Thyroid gland (tissue), 4 donors: Measurements from ENCODE around the gene EIF2B1. TPM values are rescaled to one million over a fixed set of nuclear protein-coding genes. Genes with fewer than 3 reads are reported as not detected.
A peak's percentile ranks its signal among the peaks of the same experiment; 100 is the strongest.

Source experiments
- DNase-seq, 2 donors: peaks; one replicate each; pipeline ENCODE4 v3.0.0-alpha.2; 2019
- H3K27ac ChIP-seq, 3 donors: fragments of 200-600 bp; sonication (generic); 1 replicate in 2 of 3; 2 replicates in 1 of 3; pipeline ENCODE4 v1.5.1; 2016 to 2019; ENCODE audit warnings: mild to moderate bottlenecking in 1 of 3, moderate library complexity in 1 of 3
- H3K27me3 ChIP-seq: fragments of 200-600 bp; sonication (generic); one replicate; pipeline ENCODE4 v1.5.1; 2019
- H3K36me3 ChIP-seq, 2 donors: fragments of 200-600 bp; sonication (generic); one replicate each; pipeline ENCODE4 v1.5.1; 2016 to 2019
- H3K4me1 ChIP-seq, 2 donors: fragments of 200-600 bp; sonication (generic); one replicate each; pipeline ENCODE4 v1.5.1; 2017 to 2019
- H3K4me3 ChIP-seq, 3 donors: fragments of 200-600 bp; sonication (generic); replicated peaks in 1 of 3; 1 replicate in 2 of 3; 2 replicates in 1 of 3; pipeline ENCODE4 v1.5.1; 2016; ENCODE audit warnings: mild to moderate bottlenecking in 1 of 3
- H3K9me3 ChIP-seq: fragments of 200-600 bp; sonication (generic); one replicate; pipeline ENCODE4 v1.5.1; 2017
- POLR2A ChIP-seq, 2 donors: fragments of 450-650 bp; IDR thresholded peaks; one replicate each; pipeline ENCODE4 v1.6.1; 2017; ENCODE audit warnings: antibody characterized with exemption in 2 of 2, mild to moderate bottlenecking in 2 of 2, moderate library complexity in 1 of 2
- WGBS, 2 donors: methylation state at CpG; one replicate each; pipeline ENCODE4 v1.1.5; 2017; 5-methylcytosine and 5-hydroxymethylcytosine counted together
- intact Hi-C: fragments of 100-400 bp; cut with DNase I; formaldehyde crosslinking; loops from one replicate; pipeline ENCODE4 v1.15.1; 2023
- total RNA-seq, 4 donors: library from RNA; depleted of rRNA; stranded (reverse); fragments of >200 nt; gene quantifications; one replicate each; pipeline ENCODE4 v1.2.3, GENCODE V29; 2016
- TF ChIP-seq, protein P1 (sequence below), 6 experiments: fragments of 200-600 bp in 3 of 6; fragments of 450-650 bp in 3 of 6; sonication (generic) in 3 of 6; IDR thresholded peaks; one replicate each; pipeline ENCODE4 v1.5.1; 2016 to 2019; ENCODE audit warnings: antibody characterized with exemption in 6 of 6, mild to moderate bottlenecking in 2 of 6, inconsistent platforms in 1 of 6, moderate library complexity in 1 of 6

Gene EIF2B1
- total RNA-seq, 4 donors from 2014 or later = 86.9 to 146 (median 128) TPM

- Histone ChIP-seq H3K27me3 (no peaks in the 10 kb centered on the region), H3K4me1 (peaks cover 8 to 11% of the 10 kb centered on the region in 2 donors), H3K9me3 (no peaks in the 10 kb centered on the region), H3K36me3 (peaks cover 12 to 33% of the 10 kb centered on the region in 2 donors), H3K4me3 (no peak overlapping the region), H3K27ac (no peak overlapping the region)
- no peak for DNase-seq
- TF ChIP-seq POLR2A (IDR thresholded peaks at IDR 0.05) = no peak
- TF ChIP-seq, protein P1, sequence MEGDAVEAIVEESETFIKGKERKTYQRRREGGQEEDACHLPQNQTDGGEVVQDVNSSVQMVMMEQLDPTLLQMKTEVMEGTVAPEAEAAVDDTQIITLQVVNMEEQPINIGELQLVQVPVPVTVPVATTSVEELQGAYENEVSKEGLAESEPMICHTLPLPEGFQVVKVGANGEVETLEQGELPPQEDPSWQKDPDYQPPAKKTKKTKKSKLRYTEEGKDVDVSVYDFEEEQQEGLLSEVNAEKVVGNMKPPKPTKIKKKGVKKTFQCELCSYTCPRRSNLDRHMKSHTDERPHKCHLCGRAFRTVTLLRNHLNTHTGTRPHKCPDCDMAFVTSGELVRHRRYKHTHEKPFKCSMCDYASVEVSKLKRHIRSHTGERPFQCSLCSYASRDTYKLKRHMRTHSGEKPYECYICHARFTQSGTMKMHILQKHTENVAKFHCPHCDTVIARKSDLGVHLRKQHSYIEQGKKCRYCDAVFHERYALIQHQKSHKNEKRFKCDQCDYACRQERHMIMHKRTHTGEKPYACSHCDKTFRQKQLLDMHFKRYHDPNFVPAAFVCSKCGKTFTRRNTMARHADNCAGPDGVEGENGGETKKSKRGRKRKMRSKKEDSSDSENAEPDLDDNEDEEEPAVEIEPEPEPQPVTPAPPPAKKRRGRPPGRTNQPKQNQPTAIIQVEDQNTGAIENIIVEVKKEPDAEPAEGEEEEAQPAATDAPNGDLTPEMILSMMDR (IDR thresholded peaks at IDR 0.05) = no peak
- WGBS, 2 donors = 100% methylated on average over 1 of the region's 1 CpG
- intact Hi-C loops = no loop called here
These were observed 42.0 kb upstream of the EIF2B1 start for GRCh38 chr12:123675436-123675835.

- Histone ChIP-seq H3K36me3 (peaks cover 12 to 16% of the 10 kb centered on the region in 2 donors), H3K4me3 (peak overlapping the region in 1 of 3 donors; percentile 83), H3K27me3 (no peaks in the 10 kb centered on the region), H3K9me3 (no peaks in the 10 kb centered on the region), H3K4me1 (peaks cover 8 to 11% of the 10 kb centered on the region in 2 donors), H3K27ac (no peak overlapping the region)
- intact Hi-C loops = no loop called here
- TF ChIP-seq, protein P1 (IDR thresholded peaks at IDR 0.05) = no peak
- TF ChIP-seq POLR2A (IDR thresholded peaks at IDR 0.05) = no peak
- DNase-seq = peak; percentile 47 to 65
- 2 to 17% methylated on average over 6 of the region's 6 CpGs for WGBS, 2 donors
These were observed 38.4 kb upstream of the EIF2B1 start for GRCh38 chr12:123671876-123672275.

- WGBS, 2 donors = 1 to 3% methylated on average over 19 to 53 of the region's 53 CpGs
- Histone ChIP-seq H3K9me3 (no peaks in the 10 kb centered on the region), H3K4me1 (peaks cover 8 to 11% of the 10 kb centered on the region in 2 donors)
These were observed 37.6 kb upstream of the EIF2B1 start, which contains the start of gene TCTN2 for GRCh38 chr12:123670882-123671728. TCTN2 (plus strand) TSS chr12:123671113; CDS start chr12:123671241, 128 bp downstream.

DNA sequence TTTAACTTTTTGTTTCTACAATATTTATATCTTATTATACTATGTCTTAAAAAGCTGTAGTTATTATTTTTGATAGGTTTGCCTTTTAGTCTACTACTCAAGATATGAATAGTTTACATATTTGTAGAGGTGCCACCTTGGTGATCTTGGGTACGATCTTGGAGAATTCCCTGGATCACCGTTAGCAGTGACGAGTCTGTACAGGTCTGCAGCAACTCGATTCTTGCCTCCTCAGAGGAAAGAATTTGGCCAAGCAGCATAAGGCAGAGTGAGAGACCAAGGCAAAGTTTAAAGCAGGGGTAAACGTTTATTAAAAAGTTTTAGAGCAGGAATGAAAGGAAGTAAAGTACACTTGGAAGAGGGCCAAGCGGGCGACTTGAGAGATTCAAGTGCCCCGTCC is 34.3 kb upstream of the EIF2B1 start:
- no peak for DNase-seq
- Histone ChIP-seq H3K27me3 (no peaks in the 10 kb centered on the region), H3K27ac (no peak overlapping the region), H3K9me3 (no peaks in the 10 kb centered on the region), H3K4me1 (peaks cover 8 to 11% of the 10 kb centered on the region in 2 donors), H3K4me3 (no peak overlapping the region), H3K36me3 (no peaks in the 10 kb centered on the region)
- intact Hi-C loops = no loop called here
- WGBS, 2 donors = 64 to 72% methylated on average over 8 of the region's 8 CpGs
- no peak for TF ChIP-seq POLR2A (IDR thresholded peaks at IDR 0.05)
- TF ChIP-seq, protein P1 (IDR thresholded peaks at IDR 0.05) = no peak

More at GRCh38 chr12:123670882-123671728, 37.6 kb upstream of the EIF2B1 start, which contains the start of gene TCTN2:
- peak; percentile 96 to 97 for DNase-seq
- TF ChIP-seq POLR2A (IDR thresholded peaks at IDR 0.05) = peak in 1 of 2 donors; percentile 69
- TF ChIP-seq, protein P1 (IDR thresholded peaks at IDR 0.05) = no peak
- Histone ChIP-seq H3K27me3 (no peaks in the 10 kb centered on the region), H3K27ac (peak within 1 kb of the TSS in 2 of 3 donors; percentile 10 to 14), H3K36me3 (peaks cover 12 to 15% of the 10 kb centered on the region in 2 donors), H3K4me3 (peak within 1 kb of the TSS; percentile 38 to 83 (median 41))
- intact Hi-C loops = no loop called here
